ENCODE results near the gene RACK1.
"Not testable (repeated sequence)": the region's sequence is repeated elsewhere in the genome, so short reads cannot be mapped to it uniquely, and the experiment has no call there.

Gene RACK1

DNA sequence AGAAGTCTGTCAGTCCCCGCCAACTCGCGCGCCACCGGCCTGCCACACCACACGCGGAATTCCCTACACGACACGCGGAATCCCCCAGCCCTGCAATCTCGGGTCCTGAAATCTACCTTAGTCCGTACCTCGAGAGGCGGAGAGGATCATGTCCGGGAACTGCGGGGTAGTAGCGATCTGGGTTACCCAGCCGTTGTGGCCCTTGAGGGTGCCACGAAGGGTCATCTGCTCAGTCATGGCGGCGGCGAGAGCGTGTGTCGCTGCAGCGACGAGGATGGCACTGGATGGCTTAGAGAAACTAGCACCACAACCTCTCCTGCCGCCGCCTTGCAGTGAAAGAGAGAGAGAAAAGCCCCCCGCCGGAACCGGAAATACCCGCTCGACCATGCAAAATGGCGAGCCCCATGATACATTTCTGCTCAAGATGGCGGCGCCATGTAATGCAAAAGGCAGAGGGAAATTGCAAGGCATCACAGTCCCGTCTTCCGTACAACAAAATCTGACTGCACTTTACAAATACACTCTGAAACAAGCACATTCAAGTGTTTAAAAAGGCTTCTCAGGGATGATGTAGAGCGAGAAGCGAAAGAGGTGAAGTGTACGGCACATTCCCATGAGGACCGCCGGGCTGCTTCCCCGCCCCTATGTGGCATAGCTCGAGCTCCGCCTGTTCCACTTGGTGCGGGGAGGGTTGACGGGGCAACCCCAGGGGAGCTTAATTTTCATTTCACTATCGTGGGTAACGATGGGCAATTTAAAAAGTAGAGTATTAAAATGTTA is at the start of gene RACK1:
TSS of gene RACK1 (minus strand) at position 343 of the 780 bp plus-strand sequence. CDS start at position 237, 106 bp downstream.
- H3K9me3 ChIP-seq (ENCODE audit: insufficient read depth, low read depth, low read length) = no peaks in the 10 kb centered on the region
- H3K27me3 ChIP-seq (ENCODE audit: insufficient read depth, low read length) = no peaks in the 10 kb centered on the region
- peak within 1 kb of the TSS; percentile 67 for H3K27ac ChIP-seq (ENCODE audit: low read length)
- peaks cover 19% of the 10 kb centered on the region for H3K4me1 ChIP-seq (ENCODE audit: insufficient read depth, low read length)
- H3K9ac ChIP-seq (ENCODE audit: low read depth, low read length) = peak within 1 kb of the TSS; percentile 96
- peak within 1 kb of the TSS; percentile 88 for H3K4me3 ChIP-seq (ENCODE audit: low read length)
- H3K36me3 ChIP-seq (ENCODE audit: insufficient read depth, low read depth, low read length) = peaks cover 54% of the 10 kb centered on the region

DNA sequence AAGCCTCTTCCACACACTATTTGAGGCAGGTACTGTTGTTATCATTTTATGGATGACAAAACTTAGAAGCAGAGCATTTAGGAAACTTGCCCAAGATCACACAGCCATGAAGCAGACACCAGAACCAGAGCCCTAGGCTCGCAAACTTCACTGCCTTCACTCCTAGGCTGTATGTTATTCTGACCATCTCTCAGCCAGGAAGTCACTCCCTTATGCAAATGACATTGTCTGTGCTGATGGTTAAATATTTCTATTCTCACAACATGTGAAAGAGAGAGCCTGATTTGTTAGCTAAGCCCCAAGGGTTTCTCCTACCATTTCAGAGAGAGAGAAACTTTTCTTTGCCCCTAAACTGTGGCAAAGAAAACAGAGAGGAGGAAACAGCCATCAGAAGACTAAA is 43.6 kb upstream of the RACK1 start:
- H3K27me3 ChIP-seq (ENCODE audit: insufficient read depth, low read length); H3K9ac ChIP-seq (ENCODE audit: low read depth, low read length); H3K4me3 ChIP-seq (ENCODE audit: low read length); H3K9me3 ChIP-seq (ENCODE audit: insufficient read depth, low read depth, low read length); H3K4me1 ChIP-seq (ENCODE audit: insufficient read depth, low read length); H3K27ac ChIP-seq (ENCODE audit: low read length): not testable (repeated sequence)
- peaks cover 45% of the 10 kb centered on the region for H3K36me3 ChIP-seq (ENCODE audit: insufficient read depth, low read depth, low read length)

DNA sequence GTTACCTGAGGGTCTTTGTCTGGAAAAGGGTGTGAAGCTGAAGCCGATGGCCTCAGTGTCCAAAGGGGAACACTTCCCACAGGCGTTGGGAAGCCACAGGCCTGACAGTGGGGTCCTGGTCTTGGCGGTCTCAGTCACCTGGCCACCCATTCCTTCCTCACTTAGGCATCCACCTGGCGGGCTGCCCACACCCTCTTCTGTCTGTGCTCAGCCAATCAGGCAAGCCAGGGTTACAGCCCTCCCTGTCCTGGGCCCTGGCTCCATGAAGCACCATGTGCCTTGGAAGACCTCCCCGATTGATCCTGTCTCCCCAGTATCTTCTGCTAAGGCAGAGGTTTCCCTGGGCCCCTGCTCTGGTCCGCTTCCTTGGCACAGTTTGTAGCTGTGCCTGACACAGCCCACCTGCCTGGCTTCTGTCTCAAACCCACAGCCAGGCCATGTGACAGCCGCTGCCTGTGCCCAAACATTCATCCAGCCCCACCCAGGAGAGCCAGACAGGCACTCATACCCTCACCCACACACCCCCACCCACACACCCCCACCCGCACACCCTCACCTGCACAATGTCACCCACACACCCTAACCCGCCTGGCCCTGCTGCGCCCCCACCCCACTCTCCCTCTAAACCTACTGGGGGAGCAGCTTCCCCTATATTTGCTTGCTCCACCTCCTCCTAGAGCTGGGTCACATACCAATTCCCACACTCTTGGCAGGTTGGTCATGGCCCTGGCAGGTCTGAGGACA is 42.4 kb upstream of the RACK1 start:
- H3K9ac ChIP-seq (ENCODE audit: low read depth, low read length); H3K4me1 ChIP-seq (ENCODE audit: insufficient read depth, low read length); H3K9me3 ChIP-seq (ENCODE audit: insufficient read depth, low read depth, low read length); H3K4me3 ChIP-seq (ENCODE audit: low read length); H3K27ac ChIP-seq (ENCODE audit: low read length); H3K27me3 ChIP-seq (ENCODE audit: insufficient read depth, low read length): not testable (repeated sequence)
- peaks cover 45% of the 10 kb centered on the region for H3K36me3 ChIP-seq (ENCODE audit: insufficient read depth, low read depth, low read length)

DNA sequence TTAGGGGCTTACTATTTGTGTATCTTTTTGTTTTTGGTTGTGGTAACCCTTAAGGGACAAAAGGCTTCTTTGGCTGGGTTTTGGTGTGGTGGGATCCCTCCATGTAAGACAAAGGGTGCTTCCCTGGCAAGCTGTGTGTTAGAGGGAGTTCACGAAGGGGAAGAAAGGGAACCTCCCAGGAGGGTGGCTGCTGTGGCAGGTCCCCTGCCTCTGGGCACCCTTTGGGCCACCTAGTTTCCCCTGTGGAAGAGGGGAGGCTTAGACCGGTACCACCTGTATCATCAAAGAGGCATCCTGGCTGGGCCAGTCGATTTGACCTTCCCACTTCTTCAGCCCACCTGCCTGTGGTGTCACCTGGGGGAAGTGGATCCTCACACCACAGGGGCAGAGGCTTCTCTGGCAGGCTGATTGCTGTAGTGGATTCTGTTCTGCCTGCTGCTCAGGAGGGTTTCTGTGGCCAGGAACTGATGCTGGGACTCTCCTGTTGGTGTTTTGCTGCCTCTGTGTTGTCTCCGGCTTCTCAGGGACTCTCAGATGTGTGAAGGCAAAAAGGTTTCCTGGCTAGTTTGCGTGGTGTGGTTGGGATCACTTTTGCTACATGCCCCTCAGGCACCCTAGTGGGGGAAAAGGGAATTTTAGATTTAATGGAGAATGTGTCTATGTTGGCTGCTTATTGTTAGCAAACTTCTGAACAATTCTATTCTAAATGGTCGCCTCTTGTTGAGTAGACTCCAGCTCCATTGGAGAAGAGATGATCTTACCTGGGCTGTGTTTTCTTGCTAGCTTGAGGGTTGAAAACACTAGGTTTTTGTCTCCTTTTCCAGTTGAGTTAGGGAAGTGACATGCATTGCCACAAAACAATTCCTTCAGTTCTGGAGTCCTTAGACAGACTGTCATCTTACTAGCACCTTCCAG is 40.4 kb upstream of the RACK1 start:
- H3K27me3 ChIP-seq (ENCODE audit: insufficient read depth, low read length); H3K4me1 ChIP-seq (ENCODE audit: insufficient read depth, low read length); H3K27ac ChIP-seq (ENCODE audit: low read length); H3K4me3 ChIP-seq (ENCODE audit: low read length); H3K9me3 ChIP-seq (ENCODE audit: insufficient read depth, low read depth, low read length); H3K9ac ChIP-seq (ENCODE audit: low read depth, low read length): not testable (repeated sequence)
- peaks cover 45% of the 10 kb centered on the region for H3K36me3 ChIP-seq (ENCODE audit: insufficient read depth, low read depth, low read length)

DNA sequence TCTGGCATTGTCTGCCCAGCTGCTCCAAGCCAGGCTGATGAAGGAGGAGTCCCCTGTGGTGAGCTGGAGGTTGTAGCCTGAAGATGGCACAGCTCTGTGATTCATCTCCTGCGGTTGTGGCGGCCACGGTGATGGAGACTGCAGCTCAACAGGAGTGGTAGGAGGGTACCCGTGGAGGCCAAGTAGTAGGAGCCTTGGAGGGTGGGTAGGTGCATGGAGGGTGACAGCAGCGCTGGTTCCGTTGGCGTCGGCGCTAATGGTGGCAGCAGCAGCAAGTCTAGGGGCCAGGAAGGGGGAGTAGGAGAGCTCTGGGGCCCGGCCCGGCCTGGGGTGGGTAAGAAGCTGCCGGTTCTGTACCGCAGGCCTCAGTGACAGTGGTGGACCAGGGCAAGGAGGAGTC is 39.6 kb upstream of the RACK1 start:
- H3K27me3 ChIP-seq (ENCODE audit: insufficient read depth, low read length) = no peaks in the 10 kb centered on the region
- H3K36me3 ChIP-seq (ENCODE audit: insufficient read depth, low read depth, low read length) = peaks cover 45% of the 10 kb centered on the region
- H3K9ac ChIP-seq (ENCODE audit: low read depth, low read length) = no peak overlapping the region
- no peaks in the 10 kb centered on the region for H3K4me1 ChIP-seq (ENCODE audit: insufficient read depth, low read length)
- no peak overlapping the region for H3K27ac ChIP-seq (ENCODE audit: low read length)
- H3K9me3 ChIP-seq (ENCODE audit: insufficient read depth, low read depth, low read length) = no peaks in the 10 kb centered on the region
- H3K4me3 ChIP-seq (ENCODE audit: low read length) = no peak overlapping the region

DNA sequence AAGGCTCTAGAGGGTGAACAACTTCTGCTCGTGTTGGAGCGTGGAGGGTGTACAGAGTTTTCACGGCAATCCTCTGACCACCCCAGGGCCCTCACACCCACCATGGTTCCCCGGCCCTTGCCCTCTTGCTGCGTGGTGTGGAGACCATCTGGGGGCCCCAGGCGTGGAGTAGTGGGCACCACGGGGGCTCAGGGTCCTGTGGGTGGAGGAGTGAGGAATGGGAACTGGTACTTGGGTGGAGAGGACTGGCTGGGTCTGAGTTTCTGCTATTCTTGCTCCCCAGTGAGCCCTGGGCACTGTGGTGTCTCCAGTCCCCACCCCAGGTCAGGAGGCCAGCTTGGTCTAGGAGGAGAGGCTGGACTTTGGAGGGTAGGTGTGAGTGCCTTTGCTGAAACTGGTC is 39.2 kb upstream of the RACK1 start:
- peaks cover 42% of the 10 kb centered on the region for H3K36me3 ChIP-seq (ENCODE audit: insufficient read depth, low read depth, low read length)

DNA sequence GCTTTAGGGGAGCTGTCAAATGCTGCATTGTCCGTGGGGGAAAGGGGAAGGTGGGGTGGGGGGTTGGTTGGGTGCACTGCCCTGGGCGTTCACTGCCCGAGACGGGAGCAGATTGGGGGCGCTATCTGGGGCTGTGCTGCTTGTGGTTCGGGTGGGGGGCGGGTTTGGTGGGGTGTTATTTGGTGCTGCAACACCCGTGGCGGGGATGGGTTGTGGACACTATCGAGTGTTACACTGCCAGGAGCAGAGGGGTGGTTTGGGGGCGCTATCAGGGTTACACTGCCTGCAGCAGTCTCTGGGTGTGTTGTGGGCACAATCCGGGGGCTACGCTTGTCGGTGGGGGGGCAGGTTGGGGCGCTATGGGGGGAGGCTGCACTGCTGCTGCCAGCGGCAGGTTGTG is 38.7 kb upstream of the RACK1 start:
- not testable (repeated sequence) for H3K4me1 ChIP-seq (ENCODE audit: insufficient read depth, low read length); H3K27ac ChIP-seq (ENCODE audit: low read length); H3K9me3 ChIP-seq (ENCODE audit: insufficient read depth, low read depth, low read length); H3K9ac ChIP-seq (ENCODE audit: low read depth, low read length); H3K27me3 ChIP-seq (ENCODE audit: insufficient read depth, low read length)
- H3K4me3 ChIP-seq (ENCODE audit: low read length) = peak overlapping the region; percentile 85
- H3K36me3 ChIP-seq (ENCODE audit: insufficient read depth, low read depth, low read length) = peaks cover 37% of the 10 kb centered on the region

More for the DNA sequence above, 39.2 kb upstream of the RACK1 start:
- Histone ChIP-seq H3K9me3 (ENCODE audit: insufficient read depth, low read depth, low read length) (no peaks in the 10 kb centered on the region), H3K9ac (ENCODE audit: low read depth, low read length) (no peak overlapping the region), H3K4me3 (ENCODE audit: low read length) (no peak overlapping the region), H3K27ac (ENCODE audit: low read length) (no peak overlapping the region), H3K4me1 (ENCODE audit: insufficient read depth, low read length) (no peaks in the 10 kb centered on the region), H3K27me3 (ENCODE audit: insufficient read depth, low read length) (no peaks in the 10 kb centered on the region)

DNA sequence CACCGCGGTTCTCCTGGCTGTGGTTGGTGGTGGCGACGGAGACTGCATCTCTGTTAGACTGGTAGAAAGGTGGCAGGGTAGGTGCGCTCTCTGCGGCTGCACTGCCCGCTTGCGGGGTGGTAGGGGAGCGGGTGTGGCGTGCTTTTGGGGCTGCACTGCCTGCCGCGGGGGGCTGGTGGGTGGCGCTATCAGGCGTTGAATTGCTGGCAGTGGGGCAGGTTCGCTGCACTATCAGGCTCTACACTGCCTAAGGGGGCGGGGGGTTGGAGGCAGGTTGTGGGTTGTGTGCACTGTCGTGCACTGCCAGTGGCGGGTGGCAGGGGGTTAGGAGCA is 38.2 kb upstream of the RACK1 start:
- peak overlapping the region; percentile 92; the same call in 1 of the 2 replicates for H3K9ac ChIP-seq (ENCODE audit: low read depth, low read length)
- no peaks in the 10 kb centered on the region for H3K9me3 ChIP-seq (ENCODE audit: insufficient read depth, low read depth, low read length)
- no peak overlapping the region for H3K27ac ChIP-seq (ENCODE audit: low read length)

DNA sequence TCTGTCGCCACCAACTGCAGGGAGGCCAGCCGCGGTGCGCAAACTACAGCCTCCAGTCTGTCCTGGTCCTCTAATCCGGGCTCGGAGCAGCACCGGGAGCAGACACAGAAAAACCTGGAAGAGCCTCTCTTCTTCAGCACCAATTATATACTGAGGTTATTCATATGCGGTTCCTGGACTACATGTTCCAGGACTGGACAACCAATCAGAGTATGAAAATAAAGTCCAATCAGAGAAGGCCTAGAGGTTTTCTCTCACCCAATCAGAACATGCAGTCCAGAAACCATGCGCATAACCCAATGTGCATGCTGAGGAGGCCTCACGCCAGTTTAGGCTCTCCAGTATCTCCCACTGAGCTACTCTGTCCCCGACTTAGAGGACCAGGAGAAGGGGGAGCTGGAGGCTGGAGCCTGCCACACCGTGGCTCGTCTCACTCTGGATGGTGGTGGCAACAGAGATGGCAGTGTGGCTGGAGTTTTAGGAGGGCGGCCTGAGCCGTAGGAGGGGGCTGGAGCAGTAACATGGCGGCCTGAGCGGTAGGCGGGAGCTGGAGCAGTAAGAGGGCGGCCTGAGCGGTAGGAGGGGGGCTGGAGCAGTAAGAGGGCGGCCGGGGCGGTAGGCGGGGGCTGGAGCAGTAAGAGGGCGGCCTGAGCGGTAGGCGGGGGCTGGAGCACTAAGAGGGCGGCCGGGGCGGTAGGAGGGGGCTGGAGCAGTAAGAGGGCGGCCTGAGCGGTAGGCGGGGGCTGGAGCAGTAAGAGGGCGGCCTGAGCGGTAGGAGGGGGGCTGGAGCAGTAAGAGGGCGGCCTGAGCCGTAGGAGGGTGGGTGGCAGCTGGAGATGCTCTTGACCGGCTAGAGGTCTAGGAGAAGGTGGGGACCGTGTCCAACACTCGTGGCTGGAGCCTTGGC is 37.6 kb upstream of the RACK1 start:
- Histone ChIP-seq H3K4me1 (ENCODE audit: insufficient read depth, low read length) (no peaks in the 10 kb centered on the region), H3K27me3 (ENCODE audit: insufficient read depth, low read length) (no peaks in the 10 kb centered on the region), H3K9ac (ENCODE audit: low read depth, low read length) (peak overlapping the region; percentile 92), H3K36me3 (ENCODE audit: insufficient read depth, low read depth, low read length) (peaks cover 27% of the 10 kb centered on the region), H3K4me3 (ENCODE audit: low read length) (peak overlapping the region; percentile 85), H3K9me3 (ENCODE audit: insufficient read depth, low read depth, low read length) (no peaks in the 10 kb centered on the region), H3K27ac (ENCODE audit: low read length) (peak overlapping the region; percentile 90)

More for the DNA sequence above, 38.2 kb upstream of the RACK1 start:
- Histone ChIP-seq H3K4me1 (ENCODE audit: insufficient read depth, low read length) (no peaks in the 10 kb centered on the region), H3K27me3 (ENCODE audit: insufficient read depth, low read length) (no peaks in the 10 kb centered on the region), H3K4me3 (ENCODE audit: low read length) (peak overlapping the region; percentile 85), H3K36me3 (ENCODE audit: insufficient read depth, low read depth, low read length) (peaks cover 33% of the 10 kb centered on the region)

DNA sequence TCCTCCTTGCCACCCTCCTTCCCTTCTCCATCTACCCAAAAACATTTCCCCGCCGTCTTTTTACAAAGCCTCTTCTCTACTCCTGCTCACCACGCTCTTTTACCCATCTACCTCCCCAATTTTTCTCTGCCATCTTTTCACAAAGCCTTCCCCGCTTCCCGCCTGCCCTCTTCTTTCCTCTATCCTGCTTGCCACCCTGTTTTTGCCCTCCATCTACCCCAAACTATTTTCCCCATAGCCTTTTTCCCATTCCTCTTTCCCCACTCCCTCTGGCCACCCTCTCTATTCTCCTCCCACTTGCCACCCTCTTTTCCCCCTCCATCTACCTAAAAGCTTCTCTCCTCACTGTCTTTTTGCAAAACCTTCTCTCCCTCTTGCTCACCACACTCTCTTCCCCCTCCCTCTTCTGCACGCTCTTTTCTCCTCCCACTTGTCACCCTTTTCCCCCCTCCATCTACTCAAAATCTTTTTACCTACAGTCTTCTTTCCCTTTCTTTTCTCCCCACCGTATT is 36.6 kb upstream of the RACK1 start:
- H3K9me3 ChIP-seq (ENCODE audit: insufficient read depth, low read depth, low read length) = no peaks in the 10 kb centered on the region
- peak overlapping the region; percentile 85 for H3K4me3 ChIP-seq (ENCODE audit: low read length)
- no peaks in the 10 kb centered on the region for H3K27me3 ChIP-seq (ENCODE audit: insufficient read depth, low read length)
- no peaks in the 10 kb centered on the region for H3K4me1 ChIP-seq (ENCODE audit: insufficient read depth, low read length)
- no peak overlapping the region for H3K27ac ChIP-seq (ENCODE audit: low read length)
- H3K9ac ChIP-seq (ENCODE audit: low read depth, low read length) = peak overlapping the region; percentile 92; the same call in 1 of the 2 replicates
- H3K36me3 ChIP-seq (ENCODE audit: insufficient read depth, low read depth, low read length) = peaks cover 18% of the 10 kb centered on the region

DNA sequence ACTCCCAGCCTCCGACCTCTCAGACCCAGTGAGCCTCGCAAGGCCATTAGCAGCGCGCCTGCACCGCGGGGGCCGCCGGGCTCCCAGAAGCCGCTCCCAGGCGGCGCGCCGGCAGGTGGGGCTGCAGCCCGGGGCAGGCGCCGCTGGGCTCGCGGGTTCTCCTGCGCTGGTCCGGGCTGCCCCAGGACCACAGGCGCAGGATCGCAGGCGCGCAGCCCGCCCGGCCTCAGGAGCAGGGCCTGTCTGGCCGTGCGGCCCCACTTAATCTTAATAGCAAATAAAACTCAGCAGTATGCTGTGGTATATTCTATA is 29.7 kb upstream of the RACK1 start:
- not testable (repeated sequence) for H3K27me3 ChIP-seq (ENCODE audit: insufficient read depth, low read length); H3K9ac ChIP-seq (ENCODE audit: low read depth, low read length); H3K4me1 ChIP-seq (ENCODE audit: insufficient read depth, low read length); H3K27ac ChIP-seq (ENCODE audit: low read length); H3K9me3 ChIP-seq (ENCODE audit: insufficient read depth, low read depth, low read length); H3K4me3 ChIP-seq (ENCODE audit: low read length); H3K36me3 ChIP-seq (ENCODE audit: insufficient read depth, low read depth, low read length)
